ENCODE measurements around the gene C3orf62. TPM values are rescaled to one million over a fixed set of nuclear protein-coding genes. Genes with fewer than 3 reads are reported as not detected.

C3orf62 gene
- polyA plus RNA-seq, 1 of the 3 experiments (the other 2 are of a cell fraction) = 4.2 TPM

DNA sequence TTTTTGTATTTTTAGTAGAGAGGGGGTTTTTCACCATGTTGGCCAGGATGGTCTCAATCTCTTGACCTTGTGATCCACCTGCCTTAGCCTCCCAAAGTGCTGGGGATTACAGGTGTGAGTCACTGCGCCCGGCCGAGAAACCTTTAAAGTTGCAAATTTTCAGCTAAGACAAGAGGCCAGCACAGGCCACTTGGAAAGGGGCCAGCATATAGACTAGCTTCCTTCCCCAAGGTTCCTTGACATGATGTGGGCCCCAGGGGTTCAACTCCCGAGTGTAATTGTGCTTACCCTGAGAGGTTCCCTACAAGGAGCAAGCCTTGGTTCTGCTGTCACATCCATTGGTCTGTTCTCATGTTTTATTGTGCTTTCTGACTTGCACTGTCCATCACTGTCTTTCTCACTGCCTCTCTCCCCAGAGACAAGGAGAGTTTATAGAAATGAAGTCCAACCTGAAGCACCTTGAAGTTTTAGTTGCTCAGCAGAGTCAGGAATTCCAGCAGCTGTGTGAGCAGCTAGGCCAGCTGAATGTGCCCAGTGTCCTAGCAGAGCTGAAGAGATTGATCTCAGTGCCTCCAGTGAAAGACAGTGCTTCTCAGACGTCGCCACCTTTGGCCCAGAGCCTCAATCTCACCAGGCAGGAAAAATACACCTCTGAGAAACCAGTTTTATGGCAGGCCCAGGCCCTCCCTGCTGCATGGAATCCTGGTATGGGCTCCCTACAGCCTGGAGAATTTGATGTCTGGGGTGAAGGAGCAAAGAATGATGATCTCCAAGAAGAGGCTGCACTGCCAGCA is 21.1 kb downstream of the C3orf62 start:
- TF ChIP-seq SMC3 (IDR thresholded peaks at IDR 0.05; ENCODE audit: low read depth, low read length) (no peak), EZH2phosphoT487 (IDR thresholded peaks at IDR 0.05; ENCODE audit: borderline replicate concordance, low read depth) (no peak), TCF12 (IDR thresholded peaks at IDR 0.05) (no peak), NFIC (IDR thresholded peaks at IDR 0.05; ENCODE audit: borderline replicate concordance) (no peak), CHD2 (IDR thresholded peaks at IDR 0.05; ENCODE audit: low read length, partially characterized antibody) (no peak), TEAD4 (IDR thresholded peaks at IDR 0.05; ENCODE audit: borderline replicate concordance, insufficient read depth) (no peak), RAD21 (IDR thresholded peaks at IDR 0.05; ENCODE audit: low read length) (no peak), EP300 (IDR thresholded peaks at IDR 0.05; ENCODE audit: borderline replicate concordance in 1 of 2, low read depth in 1 of 2, low read length in 1 of 2) (no peak), ELF1 (IDR thresholded peaks at IDR 0.05) (no peak), TAF1 (IDR thresholded peaks at IDR 0.05; ENCODE audit: borderline replicate concordance, low read depth, low read length) (no peak), RCOR1 (IDR thresholded peaks at IDR 0.05; ENCODE audit: low read length) (no peak), FOXM1 (IDR thresholded peaks at IDR 0.05; ENCODE audit: low read depth) (no peak), ZBTB33 (IDR thresholded peaks at IDR 0.05; ENCODE audit: borderline replicate concordance, low read depth) (no peak), USF1 (IDR thresholded peaks at IDR 0.05; ENCODE audit: borderline replicate concordance, low read depth) (no peak), IRF3 (IDR thresholded peaks at IDR 0.05; ENCODE audit: low read depth, low read length) (no peak), FOXJ3 (CRISPR knock-in tag; IDR thresholded peaks at IDR 0.05) (no peak)
- TF ChIP-seq, protein P1, sequence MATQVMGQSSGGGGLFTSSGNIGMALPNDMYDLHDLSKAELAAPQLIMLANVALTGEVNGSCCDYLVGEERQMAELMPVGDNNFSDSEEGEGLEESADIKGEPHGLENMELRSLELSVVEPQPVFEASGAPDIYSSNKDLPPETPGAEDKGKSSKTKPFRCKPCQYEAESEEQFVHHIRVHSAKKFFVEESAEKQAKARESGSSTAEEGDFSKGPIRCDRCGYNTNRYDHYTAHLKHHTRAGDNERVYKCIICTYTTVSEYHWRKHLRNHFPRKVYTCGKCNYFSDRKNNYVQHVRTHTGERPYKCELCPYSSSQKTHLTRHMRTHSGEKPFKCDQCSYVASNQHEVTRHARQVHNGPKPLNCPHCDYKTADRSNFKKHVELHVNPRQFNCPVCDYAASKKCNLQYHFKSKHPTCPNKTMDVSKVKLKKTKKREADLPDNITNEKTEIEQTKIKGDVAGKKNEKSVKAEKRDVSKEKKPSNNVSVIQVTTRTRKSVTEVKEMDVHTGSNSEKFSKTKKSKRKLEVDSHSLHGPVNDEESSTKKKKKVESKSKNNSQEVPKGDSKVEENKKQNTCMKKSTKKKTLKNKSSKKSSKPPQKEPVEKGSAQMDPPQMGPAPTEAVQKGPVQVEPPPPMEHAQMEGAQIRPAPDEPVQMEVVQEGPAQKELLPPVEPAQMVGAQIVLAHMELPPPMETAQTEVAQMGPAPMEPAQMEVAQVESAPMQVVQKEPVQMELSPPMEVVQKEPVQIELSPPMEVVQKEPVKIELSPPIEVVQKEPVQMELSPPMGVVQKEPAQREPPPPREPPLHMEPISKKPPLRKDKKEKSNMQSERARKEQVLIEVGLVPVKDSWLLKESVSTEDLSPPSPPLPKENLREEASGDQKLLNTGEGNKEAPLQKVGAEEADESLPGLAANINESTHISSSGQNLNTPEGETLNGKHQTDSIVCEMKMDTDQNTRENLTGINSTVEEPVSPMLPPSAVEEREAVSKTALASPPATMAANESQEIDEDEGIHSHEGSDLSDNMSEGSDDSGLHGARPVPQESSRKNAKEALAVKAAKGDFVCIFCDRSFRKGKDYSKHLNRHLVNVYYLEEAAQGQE (IDR thresholded peaks at IDR 0.05; ENCODE audit: low read depth, low read length) = no peak
- TF ChIP-seq, protein P2, sequence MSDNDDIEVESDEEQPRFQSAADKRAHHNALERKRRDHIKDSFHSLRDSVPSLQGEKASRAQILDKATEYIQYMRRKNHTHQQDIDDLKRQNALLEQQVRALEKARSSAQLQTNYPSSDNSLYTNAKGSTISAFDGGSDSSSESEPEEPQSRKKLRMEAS (IDR thresholded peaks at IDR 0.05; ENCODE audit: low read depth) = no peak
- TF ChIP-seq, protein P3, sequence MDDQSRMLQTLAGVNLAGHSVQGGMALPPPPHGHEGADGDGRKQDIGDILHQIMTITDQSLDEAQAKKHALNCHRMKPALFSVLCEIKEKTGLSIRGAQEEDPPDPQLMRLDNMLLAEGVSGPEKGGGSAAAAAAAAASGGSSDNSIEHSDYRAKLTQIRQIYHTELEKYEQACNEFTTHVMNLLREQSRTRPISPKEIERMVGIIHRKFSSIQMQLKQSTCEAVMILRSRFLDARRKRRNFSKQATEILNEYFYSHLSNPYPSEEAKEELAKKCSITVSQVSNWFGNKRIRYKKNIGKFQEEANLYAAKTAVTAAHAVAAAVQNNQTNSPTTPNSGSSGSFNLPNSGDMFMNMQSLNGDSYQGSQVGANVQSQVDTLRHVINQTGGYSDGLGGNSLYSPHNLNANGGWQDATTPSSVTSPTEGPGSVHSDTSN (IDR thresholded peaks at IDR 0.05) = no peak
- TF ChIP-seq, protein P4, sequence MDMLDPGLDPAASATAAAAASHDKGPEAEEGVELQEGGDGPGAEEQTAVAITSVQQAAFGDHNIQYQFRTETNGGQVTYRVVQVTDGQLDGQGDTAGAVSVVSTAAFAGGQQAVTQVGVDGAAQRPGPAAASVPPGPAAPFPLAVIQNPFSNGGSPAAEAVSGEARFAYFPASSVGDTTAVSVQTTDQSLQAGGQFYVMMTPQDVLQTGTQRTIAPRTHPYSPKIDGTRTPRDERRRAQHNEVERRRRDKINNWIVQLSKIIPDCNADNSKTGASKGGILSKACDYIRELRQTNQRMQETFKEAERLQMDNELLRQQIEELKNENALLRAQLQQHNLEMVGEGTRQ (IDR thresholded peaks at IDR 0.05; ENCODE audit: borderline replicate concordance, low read depth, low read length) = no peak
- H3K9me3 ChIP-seq = no peaks in the 10 kb centered on the region
- no peaks in the 10 kb centered on the region for H4K20me1 ChIP-seq (ENCODE audit: insufficient read depth)
- H3K4me2 ChIP-seq = no peak overlapping the region
- H3K4me1 ChIP-seq (ENCODE audit: control insufficient read depth in 1 of 2, insufficient read depth in 2 of 2, low read depth in 1 of 2, low read length in 1 of 2) = no peaks in the 10 kb centered on the region
- no peak overlapping the region for H2AFZ ChIP-seq (ENCODE audit: low read depth)
- ChIA-PET POLR2A (no interaction called here), CTCF (no interaction called here)
- no peak for DNase-seq
- no peak overlapping the region for H3K27ac ChIP-seq (ENCODE audit: low read depth in 2 of 2, low read length in 1 of 2)
- no peaks in the 10 kb centered on the region for H3K9me2 ChIP-seq
- no peak overlapping the region for H3K4me3 ChIP-seq (ENCODE audit: low read depth in 2 of 2, low read length in 1 of 2)
- 90% methylated on average over 5 of the region's 6 CpGs for WGBS (ENCODE audit: low lambda C conversion rate)
- no peaks in the 10 kb centered on the region for H3K27me3 ChIP-seq (ENCODE audit: insufficient read depth)
- no peak overlapping the region for H3K9ac ChIP-seq
- H3K79me2 ChIP-seq (ENCODE audit: insufficient read depth) = no peaks in the 10 kb centered on the region
- no peaks in the 10 kb centered on the region for H3K36me3 ChIP-seq (replicated peaks in 1 of 2; ENCODE audit: control insufficient read depth in 1 of 2, insufficient read depth in 2 of 2, low read length in 1 of 2)
- no peaks in the 10 kb centered on the region for H3F3A ChIP-seq (replicated peaks; ENCODE audit: insufficient read depth)

Measured in SK-N-SH (cell line).